PC-9 (cell line): ENCODE data around the gene PFDN2. TPM values are rescaled to one million over a fixed set of nuclear protein-coding genes. Genes with fewer than 3 reads are reported as not detected.

Source experiments
- BruUV-seq: library from RNA; stranded (reverse); fragments of 400-500 nt; replicated peaks from 2 replicates; lab custom pipeline; 2021; lab: Mats Ljungman, UMichigan
- CTCF ChIA-PET: fragments of 300-600 bp; sonication (Branson Sonifier 250); formaldehyde crosslinking; loops from one replicate; lab custom pipeline; 2022; ENCODE audit warnings: antibody characterized with exemption; lab: Charles Lee
- POLR2A ChIA-PET: fragments of 300-600 bp; sonication (Branson Sonifier 250); formaldehyde crosslinking; loops from one replicate; lab custom pipeline; 2022; ENCODE audit warnings: antibody characterized with exemption; ENCODE audit not compliant: unreplicated experiment; lab: Charles Lee
- DNase-seq, 2 experiments: peaks; one replicate each; pipeline versions ENCODE4 v3.0.0 to v3.0.0-alpha.2; 2015 to 2022; ENCODE audit warnings: mixed read lengths in 1 of 2
- H2AFZ ChIP-seq: fragments of 200-600 bp; sonication (generic); 2 replicates; pipeline ENCODE4 v1.8.1; 2017; ENCODE audit warnings: antibody characterized with exemption
- H3F3A ChIP-seq: fragments of 200-600 bp; sonication (generic); 2 replicates; pipeline ENCODE4 v1.8.1; 2017; ENCODE audit warnings: antibody characterized with exemption, mild to moderate bottlenecking, low read depth; ENCODE audit not compliant: insufficient read depth
- H3K27ac ChIP-seq: fragments of 200-600 bp; sonication (generic); 2 replicates; pipeline ENCODE4 v1.6.1; 2016; ENCODE audit warnings: mixed run types
- H3K27me3 ChIP-seq: fragments of 200-600 bp; sonication (generic); 2 replicates; pipeline ENCODE4 v1.6.1; 2016; ENCODE audit warnings: low read depth, mixed run types; ENCODE audit not compliant: insufficient read depth
- H3K36me3 ChIP-seq: fragments of 200-600 bp; sonication (generic); 2 replicates; pipeline ENCODE4 v1.6.1; 2016; ENCODE audit warnings: low read depth, mixed run types
- H3K4me1 ChIP-seq: fragments of 200-600 bp; sonication (generic); replicated peaks from 2 replicates; pipeline ENCODE4 v1.6.1; 2016; ENCODE audit warnings: mixed run types; ENCODE audit not compliant: insufficient read depth
- H3K4me2 ChIP-seq: fragments of 200-600 bp; sonication (generic); 2 replicates; pipeline ENCODE4 v1.6.1; 2017; ENCODE audit warnings: mixed run types
- H3K4me3 ChIP-seq: fragments of 200-600 bp; sonication (generic); 2 replicates; pipeline ENCODE4 v1.6.1; 2016; ENCODE audit warnings: mixed run types
- H3K79me2 ChIP-seq: fragments of 200-600 bp; sonication (generic); 2 replicates; pipeline ENCODE4 v1.6.1; 2017; ENCODE audit warnings: low read depth, mixed run types
- H3K9me2 ChIP-seq: fragments of 200-600 bp; sonication (generic); 2 replicates; pipeline ENCODE4 v1.8.1; 2017; ENCODE audit warnings: mild to moderate bottlenecking; ENCODE audit not compliant: insufficient read depth
- H3K9me3 ChIP-seq: fragments of 200-600 bp; sonication (generic); 2 replicates; pipeline ENCODE4 v1.8.1; 2016; ENCODE audit warnings: low read depth; ENCODE audit not compliant: insufficient read depth
- H4K20me1 ChIP-seq: fragments of 200-600 bp; sonication (generic); 2 replicates; pipeline ENCODE4 v1.8.1; 2017; ENCODE audit not compliant: insufficient read depth
- CTCF ChIP-seq: fragments of 200-600 bp; sonication (generic); conservative IDR thresholded peaks from 2 replicates; pipeline ENCODE4 v1.6.1; 2017; ENCODE audit warnings: mixed run types, antibody characterized with exemption, mild to moderate bottlenecking, moderate library complexity
- EZH2 ChIP-seq: fragments of 200-600 bp; sonication (generic); IDR thresholded peaks from 2 replicates; pipeline ENCODE4 v1.8.0; 2017; ENCODE audit warnings: antibody characterized with exemption, low read depth
- intact Hi-C: fragments of 100-400 bp; cut with micrococcal nuclease; formaldehyde crosslinking; loops from one replicate; pipeline ENCODE4 v1.10.0; 2022; ENCODE audit not compliant: unreplicated experiment
- total RNA-seq: library from RNA; stranded (reverse); gene quantifications from 2 replicates; pipeline ENCODE4 v1.2.3, GENCODE V29; 2021

The PFDN2 gene
- total RNA-seq, 1 experiment from 2014 or later: 74.4 TPM

GRCh38 chr1:161153176-161153575, 35.3 kb upstream of the PFDN2 start:
- intact Hi-C loops: no loop called here

GRCh38 chr1:161145832-161146231, 28.0 kb upstream of the PFDN2 start:
- H3K4me2 ChIP-seq: no peak overlapping the region
- intact Hi-C loops: no loop called here
- TF ChIP-seq EZH2 (no peak), CTCF (no peak)
- H3K36me3 ChIP-seq: no peaks in the 10 kb centered on the region
- no peaks in the 10 kb centered on the region for H3K79me2 ChIP-seq
- ChIA-PET POLR2A (no interaction called here), CTCF (no interaction called here)
- H3K27me3 ChIP-seq: no peaks in the 10 kb centered on the region
- no peaks in the 10 kb centered on the region for H3K9me2 ChIP-seq
- no peaks in the 10 kb centered on the region for H3K9me3 ChIP-seq
- no TSS peak for BruUV-seq
- DNase-seq: no peak
- no peaks in the 10 kb centered on the region for H4K20me1 ChIP-seq
- H3K27ac ChIP-seq: no peak overlapping the region
- no peak overlapping the region for H2AFZ ChIP-seq
- H3K4me3 ChIP-seq: no peak overlapping the region
- H3K4me1 ChIP-seq: no peaks in the 10 kb centered on the region
- peaks cover 16% of the 10 kb centered on the region; the same call in 1 of the 2 replicates for H3F3A ChIP-seq

More at GRCh38 chr1:161153176-161153575, 35.3 kb upstream of the PFDN2 start:
- DNase-seq: no peak
- CTCF ChIA-PET: no interaction called here
- Histone ChIP-seq H3K36me3 (peaks cover 9% of the 10 kb centered on the region; the same call in 1 of the 2 replicates), H3K27ac (peak overlapping the region; percentile 99), H3K79me2 (peaks cover 14% of the 10 kb centered on the region; the same call in 1 of the 2 replicates), H3K9me3 (no peaks in the 10 kb centered on the region), H2AFZ (peak overlapping the region; percentile 91), H3K4me1 (peaks cover 4% of the 10 kb centered on the region; the same call in 1 of the 2 replicates), H3K27me3 (no peaks in the 10 kb centered on the region), H3F3A (peaks cover 19% of the 10 kb centered on the region), H3K4me2 (peak overlapping the region; percentile 90), H4K20me1 (no peaks in the 10 kb centered on the region), H3K4me3 (peak overlapping the region; percentile 86), H3K9me2 (no peaks in the 10 kb centered on the region)
- TF ChIP-seq EZH2 (no peak), CTCF (no peak)
- no TSS peak for BruUV-seq
- POLR2A ChIA-PET: interaction anchor here (0.6 to 1.1 kb wide), 3 partner anchors 13 to 73 kb away, joined by 3 to 15 read pairs (median 5); partner anchors contain the start of genes DEDD, PPOX and TOMM40L

- H4K20me1 ChIP-seq: peaks cover 3% of the 10 kb centered on the region; the same call in 1 of the 2 replicates
- no peak overlapping the region for H2AFZ ChIP-seq
- no peak for DNase-seq
- no peak overlapping the region for H3K4me3 ChIP-seq
- no peaks in the 10 kb centered on the region for H3K36me3 ChIP-seq
- no peaks in the 10 kb centered on the region for H3K9me3 ChIP-seq
- peaks cover 6% of the 10 kb centered on the region for H3K79me2 ChIP-seq
- H3K4me2 ChIP-seq: no peak overlapping the region
- intact Hi-C loops: no loop called here
- no peak overlapping the region for H3K27ac ChIP-seq
- H3K9me2 ChIP-seq: no peaks in the 10 kb centered on the region
- TF ChIP-seq CTCF (no peak), EZH2 (no peak)
- no TSS peak for BruUV-seq
- ChIA-PET POLR2A (interaction anchor here (0.6 kb wide), 1 partner anchor 95 kb away, joined by 4 read pairs; no protein-coding TSS in a partner anchor), CTCF (interaction anchor here (0.7 kb wide), 1 partner anchor 453 kb away, joined by 3 read pairs; no protein-coding TSS in a partner anchor)
- peaks cover 31% of the 10 kb centered on the region for H3F3A ChIP-seq
- H3K27me3 ChIP-seq: no peaks in the 10 kb centered on the region
- H3K4me1 ChIP-seq: peaks cover 10% of the 10 kb centered on the region
These were observed 23.0 kb upstream of the PFDN2 start for GRCh38 chr1:161140755-161141400.
